ENCODE data around the gene TMEM80.

TMEM80 gene

GRCh38 chr11:722346-722811, 26.8 kb downstream of the TMEM80 start:
- Histone ChIP-seq H2AFZ (ENCODE audit: low read depth, low read length) (0 out of 2 replicates have a peak overlapping the region, but pooled peaks have one; percentile 30), H3K9ac (ENCODE audit: low read length) (peak overlapping the region; percentile 52), H3K27me3 (ENCODE audit: low read depth, low read length) (peaks cover 25% of the 10 kb centered on the region), H3K4me3 (ENCODE audit: low read length) (peak overlapping the region; percentile 80), H3K4me1 (ENCODE audit: low read length) (peaks cover 39% of the 10 kb centered on the region), H3K9me3 (ENCODE audit: insufficient read depth, low read length) (no peaks in the 10 kb centered on the region), H3K79me2 (ENCODE audit: low read length) (no peaks in the 10 kb centered on the region), H3K4me2 (ENCODE audit: low read length) (peak overlapping the region; percentile 73), H3K27ac (ENCODE audit: low read length) (no peak overlapping the region), H3K36me3 (replicated peaks; ENCODE audit: low read depth, low read length) (no peaks in the 10 kb centered on the region), H4K20me1 (ENCODE audit: insufficient read depth, low read length) (no peaks in the 10 kb centered on the region)
- TF ChIP-seq EZH2phosphoT487 (IDR thresholded peaks at IDR 0.05; ENCODE audit: low read depth) = no peak
- no peak for TF ChIP-seq CTCF (IDR thresholded peaks at IDR 0.05; ENCODE audit: low read depth, low read length)

- Histone ChIP-seq H3K27me3 (ENCODE audit: low read depth, low read length) (peaks cover 25% of the 10 kb centered on the region), H3K9me3 (ENCODE audit: insufficient read depth, low read length) (no peaks in the 10 kb centered on the region), H3K4me1 (ENCODE audit: low read length) (peaks cover 41% of the 10 kb centered on the region), H3K9ac (ENCODE audit: low read length) (no peak overlapping the region), H4K20me1 (ENCODE audit: insufficient read depth, low read length) (no peaks in the 10 kb centered on the region), H3K4me2 (ENCODE audit: low read length) (peak overlapping the region; percentile 97), H3K27ac (ENCODE audit: low read length) (no peak overlapping the region), H3K4me3 (ENCODE audit: low read length) (peak overlapping the region; percentile 72), H2AFZ (ENCODE audit: low read depth, low read length) (no peak overlapping the region), H3K36me3 (replicated peaks; ENCODE audit: low read depth, low read length) (no peaks in the 10 kb centered on the region), H3K79me2 (ENCODE audit: low read length) (no peaks in the 10 kb centered on the region)
- TF ChIP-seq EZH2phosphoT487 (IDR thresholded peaks at IDR 0.05; ENCODE audit: low read depth) (no peak), CTCF (IDR thresholded peaks at IDR 0.05; ENCODE audit: low read depth, low read length) (peak; percentile 89)
These were observed 27.7 kb downstream of the TMEM80 start for GRCh38 chr11:723120-723883.

GRCh38 chr11:724049-724777, 28.6 kb downstream of the TMEM80 start:
- Histone ChIP-seq H3K4me2 (ENCODE audit: low read length) (peak overlapping the region; percentile 88), H3K4me1 (ENCODE audit: low read length) (peaks cover 41% of the 10 kb centered on the region), H3K27me3 (ENCODE audit: low read depth, low read length) (peaks cover 25% of the 10 kb centered on the region), H3K79me2 (ENCODE audit: low read length) (no peaks in the 10 kb centered on the region), H3K36me3 (replicated peaks; ENCODE audit: low read depth, low read length) (no peaks in the 10 kb centered on the region), H2AFZ (ENCODE audit: low read depth, low read length) (no peak overlapping the region), H3K9ac (ENCODE audit: low read length) (no peak overlapping the region), H3K9me3 (ENCODE audit: insufficient read depth, low read length) (no peaks in the 10 kb centered on the region), H4K20me1 (ENCODE audit: insufficient read depth, low read length) (no peaks in the 10 kb centered on the region), H3K27ac (ENCODE audit: low read length) (no peak overlapping the region), H3K4me3 (ENCODE audit: low read length) (peak overlapping the region; percentile 83)
- TF ChIP-seq EZH2phosphoT487 (IDR thresholded peaks at IDR 0.05; ENCODE audit: low read depth) = no peak
- TF ChIP-seq CTCF (IDR thresholded peaks at IDR 0.05; ENCODE audit: low read depth, low read length) = no peak

- Histone ChIP-seq H3K9ac (ENCODE audit: low read length) (peak overlapping the region; percentile 59; the same call in 1 of the 2 replicates), H3K27me3 (ENCODE audit: low read depth, low read length) (peaks cover 27% of the 10 kb centered on the region), H3K79me2 (ENCODE audit: low read length) (no peaks in the 10 kb centered on the region), H3K27ac (ENCODE audit: low read length) (no peak overlapping the region), H2AFZ (ENCODE audit: low read depth, low read length) (no peak overlapping the region), H4K20me1 (ENCODE audit: insufficient read depth, low read length) (no peaks in the 10 kb centered on the region), H3K4me3 (ENCODE audit: low read length) (peak overlapping the region; percentile 83), H3K4me1 (ENCODE audit: low read length) (peaks cover 47% of the 10 kb centered on the region), H3K4me2 (ENCODE audit: low read length) (peak overlapping the region; percentile 88), H3K36me3 (replicated peaks; ENCODE audit: low read depth, low read length) (no peaks in the 10 kb centered on the region), H3K9me3 (ENCODE audit: insufficient read depth, low read length) (no peaks in the 10 kb centered on the region)
- TF ChIP-seq EZH2phosphoT487 (IDR thresholded peaks at IDR 0.05; ENCODE audit: low read depth) = no peak
- TF ChIP-seq CTCF (IDR thresholded peaks at IDR 0.05; ENCODE audit: low read depth, low read length) = no peak
These were observed 29.3 kb downstream of the TMEM80 start for GRCh38 chr11:724778-725386.
